ENCODE data around the gene PARD6A.

GRCh38 chr16:67654403-67654911, 6.3 kb upstream of the PARD6A start:
- TF ChIP-seq CTCF (IDR thresholded peaks at IDR 0.05) (no peak), POLR2AphosphoS5 (IDR thresholded peaks at IDR 0.05) (no peak)
